Tibial nerve (tissue), 3 donors: ENCODE measurements around the gene SDK2.

ENCODE experiments used
- POLR2A ChIP-seq, 2 donors: fragments of 450-650 bp; IDR thresholded peaks; one replicate each; pipeline ENCODE4 v1.6.1; 2017; ENCODE audit warnings: antibody characterized with exemption in 2 of 2, mild to moderate bottlenecking in 2 of 2, moderate library complexity in 2 of 2
- TF ChIP-seq, protein P1 (sequence below), 5 experiments: fragments of 200-600 bp in 3 of 5; fragments of 450-650 bp in 2 of 5; sonication (generic) in 3 of 5; IDR thresholded peaks; one replicate each; pipeline ENCODE4 v1.5.1; 2016 to 2019; ENCODE audit warnings: antibody characterized with exemption in 5 of 5, mild to moderate bottlenecking in 3 of 5, moderate library complexity in 2 of 5

DNA sequence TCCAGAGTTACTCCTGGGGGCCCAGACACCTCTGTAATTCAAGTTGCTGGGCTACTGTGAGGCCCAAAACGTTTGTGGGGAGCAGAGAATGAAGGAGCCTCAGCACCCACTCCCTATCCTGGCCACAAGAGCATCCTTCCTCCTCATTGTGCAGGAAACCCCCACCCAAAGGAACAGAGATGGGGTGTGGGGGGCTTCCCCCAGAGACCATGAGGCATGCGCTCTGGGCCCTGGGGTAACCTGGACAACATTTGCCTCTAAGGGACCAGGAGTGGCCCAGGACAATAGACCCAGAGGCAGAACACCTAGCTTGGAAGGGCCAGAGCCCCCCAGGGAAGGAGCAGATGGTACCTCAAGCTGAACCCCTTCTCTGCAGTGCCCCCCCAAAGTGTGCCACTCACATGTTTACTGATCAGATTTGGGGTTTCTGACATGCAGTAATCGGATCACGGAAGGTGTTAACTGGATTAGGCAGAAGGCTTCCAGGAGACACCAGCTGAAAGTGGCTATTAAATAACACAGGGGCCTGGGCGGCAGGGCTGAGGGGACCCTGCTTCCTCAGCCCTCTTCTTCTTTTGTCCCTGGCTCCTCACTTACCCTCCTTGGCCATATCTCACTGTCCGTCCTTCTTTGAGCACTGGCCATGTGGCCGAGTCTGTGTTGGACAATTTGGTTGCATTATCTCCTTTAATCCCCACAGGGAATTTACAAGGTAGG is 50.8 kb downstream of the SDK2 start:
- TF ChIP-seq, protein P1, sequence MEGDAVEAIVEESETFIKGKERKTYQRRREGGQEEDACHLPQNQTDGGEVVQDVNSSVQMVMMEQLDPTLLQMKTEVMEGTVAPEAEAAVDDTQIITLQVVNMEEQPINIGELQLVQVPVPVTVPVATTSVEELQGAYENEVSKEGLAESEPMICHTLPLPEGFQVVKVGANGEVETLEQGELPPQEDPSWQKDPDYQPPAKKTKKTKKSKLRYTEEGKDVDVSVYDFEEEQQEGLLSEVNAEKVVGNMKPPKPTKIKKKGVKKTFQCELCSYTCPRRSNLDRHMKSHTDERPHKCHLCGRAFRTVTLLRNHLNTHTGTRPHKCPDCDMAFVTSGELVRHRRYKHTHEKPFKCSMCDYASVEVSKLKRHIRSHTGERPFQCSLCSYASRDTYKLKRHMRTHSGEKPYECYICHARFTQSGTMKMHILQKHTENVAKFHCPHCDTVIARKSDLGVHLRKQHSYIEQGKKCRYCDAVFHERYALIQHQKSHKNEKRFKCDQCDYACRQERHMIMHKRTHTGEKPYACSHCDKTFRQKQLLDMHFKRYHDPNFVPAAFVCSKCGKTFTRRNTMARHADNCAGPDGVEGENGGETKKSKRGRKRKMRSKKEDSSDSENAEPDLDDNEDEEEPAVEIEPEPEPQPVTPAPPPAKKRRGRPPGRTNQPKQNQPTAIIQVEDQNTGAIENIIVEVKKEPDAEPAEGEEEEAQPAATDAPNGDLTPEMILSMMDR (IDR thresholded peaks at IDR 0.05): no peak
- TF ChIP-seq POLR2A (IDR thresholded peaks at IDR 0.05): no peak
